MG63 (cell line): ENCODE results near the gene DYNLL2. TPM values are rescaled to one million over a fixed set of nuclear protein-coding genes. Genes with fewer than 3 reads are reported as not detected.
"Not testable (repeated sequence)": the region's sequence is repeated elsewhere in the genome, so short reads cannot be mapped to it uniquely, and the experiment has no call there.

Experiments
- DNase-seq: peaks from one replicate; pipeline ENCODE4 v3.0.0-alpha.2; 2020
- H3K27me3 ChIP-seq: fragments of 250-450 bp; sonication (Bioruptor Pico); 2 replicates; pipeline ENCODE4 v1.5.1; 2020; ENCODE audit warnings: mild to moderate bottlenecking, moderate library complexity
- H3K36me3 ChIP-seq: fragments of 250-450 bp; sonication (Bioruptor Pico); 2 replicates; pipeline ENCODE4 v1.5.1; 2020; ENCODE audit warnings: mild to moderate bottlenecking, moderate library complexity
- H3K4me3 ChIP-seq: fragments of 250-450 bp; sonication (Bioruptor Pico); 2 replicates; pipeline ENCODE4 v1.5.1; 2020; ENCODE audit warnings: mild to moderate bottlenecking, moderate library complexity
- H3K9me3 ChIP-seq: fragments of 250-450 bp; sonication (Bioruptor Pico); 2 replicates; pipeline ENCODE4 v1.5.1; 2020; ENCODE audit warnings: mild to moderate bottlenecking, moderate library complexity
- total RNA-seq: library from RNA; depleted of rRNA; stranded (reverse); fragments of >200 nt; shearing (Covaris generic); gene quantifications from 2 replicates; pipeline ENCODE4 v1.2.3, GENCODE V29; 2014; ENCODE audit warnings: low replicate concordance; rRNA removed

DYNLL2 gene
- 10.2 and 12.8 TPM in 2 replicates for total RNA-seq

DNA sequence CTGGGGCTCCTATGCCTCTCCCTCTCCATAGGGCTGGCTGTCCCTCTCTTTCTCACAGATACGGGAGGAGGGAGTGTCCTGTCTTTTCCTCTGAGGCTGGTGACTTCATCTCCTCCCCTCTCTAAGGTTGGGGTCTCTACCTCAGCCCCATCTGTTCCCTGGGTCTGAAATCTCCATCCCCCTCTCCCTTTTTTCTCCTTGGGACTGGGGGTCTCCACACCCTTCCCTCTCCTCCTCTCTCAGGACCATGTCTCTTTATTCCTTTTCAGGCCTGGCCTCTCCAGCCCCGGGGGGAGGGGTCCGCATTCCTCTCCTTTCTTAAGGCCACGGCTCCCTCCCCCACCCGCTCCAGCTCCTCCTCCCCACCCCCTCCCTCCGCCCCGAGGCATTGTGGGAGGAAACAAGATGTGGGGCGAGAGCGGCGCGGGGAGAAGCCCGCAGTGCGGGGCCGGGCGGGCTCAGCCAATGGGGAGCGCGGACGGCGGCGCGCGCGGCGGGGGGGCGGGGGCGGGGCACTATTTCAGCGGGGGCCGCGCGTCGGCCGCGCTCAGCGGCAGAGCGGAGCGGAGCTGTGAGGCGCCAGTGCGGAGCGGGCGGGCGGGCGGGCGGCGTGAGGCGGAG is at the start of gene DYNLL2:
TSS of gene DYNLL2 (plus strand) at position 550 of the 621 bp plus-strand sequence. CDS start 3,672 bp downstream, outside the sequence.
- H3K27me3 ChIP-seq: peaks cover 6% of the 10 kb centered on the region
- H3K36me3 ChIP-seq: peaks cover 32% of the 10 kb centered on the region
- H3K4me3 ChIP-seq: peak within 1 kb of the TSS; percentile 93
- peak; percentile 94 for DNase-seq
- no peaks in the 10 kb centered on the region for H3K9me3 ChIP-seq

- DNase-seq: no peak
- Histone ChIP-seq H3K9me3 (no peaks in the 10 kb centered on the region; the same call in 1 of the 2 replicates), H3K27me3 (0 out of 2 replicates have a peak, but pooled peaks cover 3% of the 10 kb centered on the region), H3K4me3 (no peak overlapping the region), H3K36me3 (no peaks in the 10 kb centered on the region)
These were observed 43.2 kb upstream of the DYNLL2 start for GRCh38 chr17:58039975-58040374.

- Histone ChIP-seq H3K27me3 (0 out of 2 replicates have a peak, but pooled peaks cover 3% of the 10 kb centered on the region), H3K4me3 (no peak overlapping the region), H3K36me3 (no peaks in the 10 kb centered on the region), H3K9me3 (no peaks in the 10 kb centered on the region; the same call in 1 of the 2 replicates)
- DNase-seq: no peak
These were observed 42.8 kb upstream of the DYNLL2 start for GRCh38 chr17:58040386-58040785.

DNA sequence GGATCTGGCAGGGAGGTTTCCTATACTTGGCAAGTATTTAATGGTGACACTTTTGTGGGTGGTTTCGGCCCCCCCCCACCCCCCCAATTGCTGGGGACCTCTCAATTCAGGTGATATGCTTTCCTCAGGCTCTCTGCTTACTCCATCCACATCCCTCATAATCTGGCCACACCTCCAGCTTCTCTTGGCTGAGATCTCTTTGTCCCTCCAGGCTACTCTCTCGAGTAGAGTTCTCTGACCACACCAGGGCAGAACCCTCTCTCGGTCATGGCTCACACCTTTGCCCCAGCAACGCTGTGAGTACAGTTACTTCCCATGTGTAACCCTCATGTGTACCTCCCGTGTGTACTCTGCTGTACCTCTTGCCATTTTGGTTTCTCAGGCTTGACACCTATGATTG is 42.1 kb upstream of the DYNLL2 start:
- no peak for DNase-seq
- H3K36me3 ChIP-seq: no peaks in the 10 kb centered on the region
- no peaks in the 10 kb centered on the region; the same call in 1 of the 2 replicates for H3K9me3 ChIP-seq
- 0 out of 2 replicates have a peak, but pooled peaks cover 3% of the 10 kb centered on the region for H3K27me3 ChIP-seq
- no peak overlapping the region for H3K4me3 ChIP-seq

DNA sequence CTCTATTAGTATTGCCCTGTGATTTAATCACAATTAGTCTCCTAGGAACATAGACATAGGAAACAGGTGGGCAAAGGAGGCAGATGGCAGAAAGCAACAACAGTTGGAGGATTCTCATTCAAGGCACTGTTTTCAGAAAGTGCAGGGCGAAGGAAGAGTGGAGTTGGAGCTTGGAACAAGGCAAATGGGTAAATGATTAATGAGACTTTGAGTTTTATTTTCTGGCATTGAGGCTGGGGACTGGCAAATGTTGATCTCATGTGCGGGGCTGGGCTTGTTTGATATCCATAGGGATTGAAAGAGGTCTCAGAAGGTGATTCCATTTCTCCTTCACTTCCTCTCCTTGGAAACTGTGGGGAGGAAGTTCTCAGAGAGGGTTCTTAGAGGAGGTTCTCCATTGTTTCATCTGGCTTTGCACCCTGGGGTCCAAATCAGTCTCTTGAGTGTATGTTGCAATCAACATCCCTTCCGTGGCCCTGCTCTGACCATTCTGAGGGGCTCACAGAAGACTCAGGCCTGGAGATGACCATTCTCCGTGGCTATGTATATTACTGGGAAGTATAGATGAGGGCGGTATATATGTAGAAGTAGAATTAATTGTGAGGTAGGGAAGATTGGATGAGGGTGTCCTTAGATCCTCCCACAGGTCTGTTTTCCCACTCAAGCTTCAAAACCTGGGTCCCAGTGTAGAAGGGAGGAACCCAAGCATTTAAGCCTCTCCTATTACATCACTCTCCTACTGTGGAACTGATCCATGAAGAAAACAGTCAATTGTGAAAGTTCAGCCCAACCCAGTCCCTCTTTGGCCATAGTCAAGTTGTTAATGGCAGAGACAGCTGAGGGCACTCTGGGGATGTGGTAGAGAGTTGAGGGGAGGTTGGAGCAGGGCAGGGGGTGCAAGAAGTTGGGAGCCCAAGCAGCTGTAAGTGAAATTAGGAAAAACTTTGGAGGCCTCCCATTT is 39.7 kb upstream of the DYNLL2 start:
- DNase-seq: no peak
- H3K4me3 ChIP-seq: no peak overlapping the region
- H3K27me3 ChIP-seq: no peaks in the 10 kb centered on the region
- H3K9me3 ChIP-seq: no peaks in the 10 kb centered on the region; the same call in 1 of the 2 replicates
- H3K36me3 ChIP-seq: no peaks in the 10 kb centered on the region

- not testable (repeated sequence) for H3K4me3 ChIP-seq, H3K9me3 ChIP-seq, H3K27me3 ChIP-seq, H3K36me3 ChIP-seq, DNase-seq
These were observed 39.0 kb upstream of the DYNLL2 start for GRCh38 chr17:58044256-58044655.

DNA sequence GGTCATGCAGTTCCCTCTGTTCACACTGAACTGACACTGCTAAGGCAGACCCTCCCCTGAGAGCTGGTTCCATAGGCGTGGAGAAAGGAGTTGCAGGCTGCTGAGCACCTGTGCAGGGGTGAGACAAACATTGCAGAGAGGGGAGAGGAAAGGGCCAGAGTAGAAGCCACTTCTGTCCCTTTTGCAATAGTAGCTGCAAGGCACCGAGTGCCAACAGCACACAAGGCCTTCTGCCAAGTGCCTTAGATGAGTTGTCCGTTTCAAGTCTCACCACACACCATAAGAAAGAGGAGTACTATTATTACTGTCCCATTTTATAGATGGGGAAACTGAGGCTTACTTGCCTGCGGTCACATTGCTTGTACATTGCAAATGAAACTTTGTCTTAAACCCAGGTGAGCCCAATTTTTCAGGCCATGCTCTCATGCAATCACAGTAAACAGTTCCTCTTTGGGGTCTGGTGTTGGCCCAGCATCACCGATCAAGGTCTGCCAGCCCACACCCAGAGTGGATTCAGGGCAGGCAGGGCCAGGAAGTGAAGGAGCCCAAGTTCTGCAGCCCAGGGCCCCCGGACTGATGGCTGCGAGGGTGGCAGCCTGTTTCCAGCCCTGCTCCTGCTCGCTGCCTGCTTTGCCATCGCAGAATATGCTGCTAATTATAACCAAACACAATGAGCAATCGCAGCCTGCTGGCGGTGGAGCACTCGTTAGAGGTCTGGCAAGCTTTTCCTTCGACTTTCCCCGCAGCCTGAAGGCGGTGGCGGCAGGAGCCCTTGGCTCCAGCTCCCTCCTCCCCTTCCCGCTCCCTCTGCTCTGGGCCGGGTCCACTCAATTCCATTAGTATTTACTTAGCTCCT is 36.8 kb upstream of the DYNLL2 start:
- Histone ChIP-seq H3K36me3 (no peaks in the 10 kb centered on the region), H3K4me3 (no peak overlapping the region), H3K27me3 (no peaks in the 10 kb centered on the region), H3K9me3 (no peaks in the 10 kb centered on the region; the same call in 1 of the 2 replicates)
- DNase-seq: no peak

DNA sequence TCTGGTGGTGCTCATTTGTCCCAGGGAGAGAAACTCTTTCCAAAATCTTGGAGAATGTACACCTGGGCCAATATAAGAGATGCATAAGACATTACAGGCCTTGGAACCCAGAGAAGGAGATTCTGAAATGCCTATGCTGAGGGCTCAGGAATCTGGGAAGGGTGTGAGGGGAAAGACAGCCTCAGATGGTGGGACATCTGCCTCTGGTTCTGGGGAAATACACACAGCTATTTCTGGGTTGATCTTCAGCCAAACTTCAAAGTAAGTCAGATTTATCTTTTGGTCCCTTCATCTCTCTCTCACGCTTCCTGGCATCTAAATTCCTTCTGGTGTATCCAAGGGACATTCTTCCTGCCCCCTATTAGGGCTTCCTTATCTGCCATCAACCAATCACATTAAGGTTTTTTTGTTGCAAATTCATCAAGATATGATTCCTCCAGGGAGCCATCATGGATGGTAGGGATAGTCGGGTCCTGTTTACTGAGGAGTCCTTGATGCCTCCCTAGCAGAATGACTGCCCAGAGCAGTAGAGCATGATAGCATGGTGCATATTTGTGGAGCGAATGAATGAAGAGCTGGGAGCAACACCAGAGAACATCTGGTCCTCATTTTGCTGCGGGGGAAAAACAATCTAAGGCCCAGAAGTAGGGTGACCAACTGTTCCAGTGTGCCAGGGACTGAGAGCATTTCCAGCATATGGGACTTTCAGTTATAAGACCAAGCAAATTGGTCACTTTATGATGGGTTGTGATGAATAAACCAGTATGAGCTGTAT is 35.7 kb upstream of the DYNLL2 start:
- Histone ChIP-seq H3K9me3 (no peaks in the 10 kb centered on the region; the same call in 1 of the 2 replicates), H3K36me3 (no peaks in the 10 kb centered on the region), H3K27me3 (no peaks in the 10 kb centered on the region), H3K4me3 (no peak overlapping the region)
- no peak for DNase-seq

DNA sequence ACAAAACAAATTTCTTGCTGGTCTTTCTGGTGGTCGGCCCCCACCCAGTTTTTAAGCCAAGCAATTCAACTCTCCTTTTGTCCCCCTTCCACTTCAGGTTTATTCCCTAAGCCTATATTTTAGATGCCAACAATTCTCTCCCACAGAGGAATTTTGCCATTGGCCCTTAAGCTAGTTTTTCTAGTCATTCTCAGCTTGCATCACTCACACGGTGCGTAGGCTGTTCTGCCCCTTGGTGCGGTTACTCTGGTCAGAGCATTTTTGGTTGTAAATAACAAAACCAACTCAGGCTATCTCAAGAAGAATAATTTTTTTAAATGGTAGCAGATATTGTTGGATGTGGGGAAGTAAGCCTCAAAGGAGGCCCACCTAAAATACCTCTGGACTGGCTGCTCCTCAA is 33.7 kb upstream of the DYNLL2 start:
- Histone ChIP-seq H3K9me3 (no peaks in the 10 kb centered on the region), H3K4me3 (no peak overlapping the region), H3K36me3 (no peaks in the 10 kb centered on the region), H3K27me3 (no peaks in the 10 kb centered on the region)
- DNase-seq: no peak

- no peaks in the 10 kb centered on the region for H3K9me3 ChIP-seq
- no peak overlapping the region for H3K4me3 ChIP-seq
- DNase-seq: no peak
- no peaks in the 10 kb centered on the region for H3K27me3 ChIP-seq
- H3K36me3 ChIP-seq: no peaks in the 10 kb centered on the region
These were observed 32.3 kb upstream of the DYNLL2 start for GRCh38 chr17:58050966-58051365.

DNA sequence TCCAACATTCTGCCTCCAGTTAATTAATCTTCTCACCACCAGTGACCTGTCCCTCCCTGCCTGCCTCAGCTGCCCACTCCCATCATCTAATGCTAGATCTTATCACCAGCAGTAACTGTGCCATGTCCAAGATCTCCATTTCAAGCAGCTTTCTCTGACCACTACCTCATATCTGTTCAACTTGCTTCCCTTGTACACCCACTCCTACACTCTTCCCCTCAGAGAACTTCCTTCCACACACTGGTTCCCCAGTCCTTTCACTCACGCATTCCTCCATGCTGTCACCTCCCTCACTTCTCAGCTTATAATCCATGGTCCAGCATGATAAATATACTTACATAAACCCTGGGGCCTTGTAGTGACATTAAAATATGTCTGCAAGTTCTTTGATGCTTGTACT is 31.8 kb upstream of the DYNLL2 start:
- no peak for DNase-seq
- no peaks in the 10 kb centered on the region for H3K36me3 ChIP-seq
- H3K4me3 ChIP-seq: no peak overlapping the region
- H3K27me3 ChIP-seq: no peaks in the 10 kb centered on the region
- no peaks in the 10 kb centered on the region for H3K9me3 ChIP-seq

DNA sequence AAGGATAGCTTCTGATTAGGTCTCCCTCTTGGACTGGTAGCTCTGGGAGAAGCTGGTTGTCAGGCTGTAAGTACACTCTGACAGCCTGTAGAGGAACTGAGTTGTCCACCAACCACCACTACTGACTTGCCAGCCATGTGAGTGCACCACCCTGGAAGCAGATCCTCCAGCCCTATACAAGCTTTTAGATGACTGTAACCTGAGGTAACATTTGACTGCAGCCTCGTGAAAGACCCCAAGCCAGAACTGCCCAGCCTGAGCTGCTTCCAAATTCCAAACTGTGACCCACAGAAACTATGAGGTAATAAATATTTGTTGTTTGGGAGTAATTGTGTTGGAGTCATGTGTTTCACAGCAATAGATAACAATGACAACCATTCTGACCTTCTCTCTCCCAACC is 30.8 kb upstream of the DYNLL2 start:
- DNase-seq: no peak
- no peaks in the 10 kb centered on the region for H3K36me3 ChIP-seq
- no peak overlapping the region for H3K4me3 ChIP-seq

GRCh38 chr17:58052945-58053715 is 30.1 kb upstream of the DYNLL2 start:
- no peaks in the 10 kb centered on the region for H3K9me3 ChIP-seq
- H3K36me3 ChIP-seq: no peaks in the 10 kb centered on the region
- no peak for DNase-seq
- H3K27me3 ChIP-seq: no peaks in the 10 kb centered on the region
- no peak overlapping the region for H3K4me3 ChIP-seq

More for the DNA sequence above, 30.8 kb upstream of the DYNLL2 start:
- H3K27me3 ChIP-seq: no peaks in the 10 kb centered on the region
- no peaks in the 10 kb centered on the region for H3K9me3 ChIP-seq

- no peak for DNase-seq
- Histone ChIP-seq H3K27me3 (no peaks in the 10 kb centered on the region), H3K9me3 (no peaks in the 10 kb centered on the region), H3K36me3 (no peaks in the 10 kb centered on the region), H3K4me3 (no peak overlapping the region)
These were observed 28.6 kb upstream of the DYNLL2 start for GRCh38 chr17:58054641-58055040.

DNA sequence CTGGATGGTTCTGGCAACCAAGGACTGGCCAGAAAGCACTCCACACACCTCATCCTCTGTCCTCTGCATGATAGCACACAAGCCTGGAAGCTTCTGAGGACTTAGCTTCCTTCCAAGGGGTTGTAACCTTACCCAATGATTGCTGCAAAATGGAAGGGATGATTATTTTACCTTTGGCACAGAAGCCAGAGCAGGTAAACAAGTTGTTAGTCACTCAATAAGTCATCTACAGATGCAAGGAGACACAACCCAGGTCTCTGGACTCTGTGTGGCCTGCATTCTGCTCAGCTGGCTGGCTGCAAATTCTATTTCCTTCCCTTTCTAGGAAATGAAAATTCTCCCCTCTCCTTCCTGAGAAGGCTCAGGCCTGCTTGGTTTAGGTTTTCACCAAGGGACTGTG is 26.7 kb upstream of the DYNLL2 start:
- Histone ChIP-seq H3K4me3 (no peak overlapping the region), H3K36me3 (no peaks in the 10 kb centered on the region), H3K9me3 (no peaks in the 10 kb centered on the region), H3K27me3 (no peaks in the 10 kb centered on the region)
- no peak for DNase-seq
